ENCODE measurements around the gene MYO1A. TPM values are rescaled to one million over a fixed set of nuclear protein-coding genes. Genes with fewer than 3 reads are reported as not detected.

MYO1A gene
- total and polyA plus RNA-seq, 2 experiments from 2014 or later = 1.5 TPM; not detected in 1

- no peaks in the 10 kb centered on the region for H3K9me3 ChIP-seq (ENCODE audit: low read depth)
- no peak for TF ChIP-seq CTCF (IDR thresholded peaks at IDR 0.05; ENCODE audit: low read depth, low read length)
- no peaks in the 10 kb centered on the region for H3K4me1 ChIP-seq (ENCODE audit: low read depth)
- H3K27me3 ChIP-seq = no peaks in the 10 kb centered on the region
- peak in 1 of 2 donors; percentile 48 for DNase-seq (ENCODE audit: low read depth in 1 of 2, low spot score in 1 of 2)
- no peak within 1 kb of the TSS for H3K27ac ChIP-seq
- H3K36me3 ChIP-seq = no peaks in the 10 kb centered on the region
- no peak within 1 kb of the TSS for H3K4me3 ChIP-seq
Measured at GRCh38 chr12:57016348-57016747, 33.6 kb downstream of the MYO1A start, which contains the start of gene TAC3. Gene TAC3, minus strand, starts transcription at chr12:57016529. Its CDS starts 732 bp downstream, at chr12:57015797.

- TF ChIP-seq CTCF (IDR thresholded peaks at IDR 0.05; ENCODE audit: low read depth, low read length) = no peak
- no peak for DNase-seq (ENCODE audit: low read depth in 1 of 2, low spot score in 1 of 2)
Measured at GRCh38 chr12:57012600-57013465, 37.1 kb downstream of the MYO1A start.

GRCh38 chr12:57011438-57012424 is 38.2 kb downstream of the MYO1A start:
- H3K27me3 ChIP-seq = no peaks in the 10 kb centered on the region
- H3K27ac ChIP-seq = no peak overlapping the region
- H3K36me3 ChIP-seq = no peaks in the 10 kb centered on the region
- H3K4me3 ChIP-seq = no peak overlapping the region
- no peak for TF ChIP-seq CTCF (IDR thresholded peaks at IDR 0.05; ENCODE audit: low read depth, low read length)
- H3K4me1 ChIP-seq (ENCODE audit: low read depth) = peaks cover 11% of the 10 kb centered on the region
- H3K9me3 ChIP-seq (ENCODE audit: low read depth) = no peaks in the 10 kb centered on the region
- DNase-seq (ENCODE audit: low read depth in 1 of 2, low spot score in 1 of 2) = no peak

More at GRCh38 chr12:57012600-57013465, 37.1 kb downstream of the MYO1A start:
- H3K36me3 ChIP-seq = no peaks in the 10 kb centered on the region
- H3K27me3 ChIP-seq = no peaks in the 10 kb centered on the region
- no peak overlapping the region for H3K27ac ChIP-seq
- H3K9me3 ChIP-seq (ENCODE audit: low read depth) = no peaks in the 10 kb centered on the region
- H3K4me1 ChIP-seq (ENCODE audit: low read depth) = peaks cover 11% of the 10 kb centered on the region
- H3K4me3 ChIP-seq = no peak overlapping the region

- no peak overlapping the region for H3K4me3 ChIP-seq
- no peak overlapping the region for H3K27ac ChIP-seq
- H3K4me1 ChIP-seq (ENCODE audit: low read depth) = peaks cover 11% of the 10 kb centered on the region
- no peak for DNase-seq (ENCODE audit: low read depth in 1 of 2, low spot score in 1 of 2)
- TF ChIP-seq CTCF (IDR thresholded peaks at IDR 0.05; ENCODE audit: low read depth, low read length) = no peak
- H3K9me3 ChIP-seq (ENCODE audit: low read depth) = no peaks in the 10 kb centered on the region
- H3K36me3 ChIP-seq = no peaks in the 10 kb centered on the region
- H3K27me3 ChIP-seq = no peaks in the 10 kb centered on the region
Measured at GRCh38 chr12:57010627-57011247, 39.2 kb downstream of the MYO1A start.
